ENCODE results near the gene JARID2. TPM values are rescaled to one million over a fixed set of nuclear protein-coding genes. Genes with fewer than 3 reads are reported as not detected.

JARID2 gene
- total RNA-seq, 1 experiment from 2014 or later, result 23.6 TPM

GRCh38 chr6:15299430-15300131 lies 53.7 kb downstream of the JARID2 start (continued):
- TF ChIP-seq REST (IDR thresholded peaks at IDR 0.05; ENCODE audit: low read depth), result no peak
- no peak for TF ChIP-seq YY1 (IDR thresholded peaks at IDR 0.05; ENCODE audit: extremely low read depth, insufficient replicate concordance, low read depth, low read length)
- no peak for TF ChIP-seq POLR2AphosphoS5 (IDR thresholded peaks at IDR 0.05; ENCODE audit: low read depth, low read length)

- Histone ChIP-seq H3K36me3 (ENCODE audit: control insufficient read depth in 1 of 2, insufficient read depth in 2 of 2, low read length in 2 of 2) (no peaks in the 10 kb centered on the region), H3K4me3 (replicated peaks in 1 of 2; ENCODE audit: low read depth in 1 of 2, low read length in 2 of 2) (no peak overlapping the region), H3K9ac (ENCODE audit: low read length) (no peak overlapping the region), H3K9me2 (ENCODE audit: insufficient read depth) (no peaks in the 10 kb centered on the region), H3K27me3 (ENCODE audit: insufficient read depth, low read length) (no peaks in the 10 kb centered on the region), H3K27ac (ENCODE audit: low read depth, low read length) (no peak overlapping the region), H3K4me1 (ENCODE audit: control insufficient read depth in 1 of 2, insufficient read depth in 2 of 2, low read length in 2 of 2) (peaks cover 12 to 73% of the 10 kb centered on the region in 2 experiments), H2AFZ (ENCODE audit: low read depth, low read length, poor library complexity, severe bottlenecking) (no peak overlapping the region), H3K79me2 (ENCODE audit: insufficient read depth, low read length) (peaks cover 72% of the 10 kb centered on the region), H4K20me1 (ENCODE audit: insufficient read depth) (no peaks in the 10 kb centered on the region), H3K9me3 (ENCODE audit: control insufficient read depth in 1 of 2, insufficient read depth in 1 of 2, low read depth in 1 of 2, low read length in 2 of 2) (no peaks in the 10 kb centered on the region), H3K4me2 (ENCODE audit: low read length) (no peak overlapping the region)
- BruUV-seq (replicated peaks), result no TSS peak
- TF ChIP-seq SIN3A (IDR thresholded peaks at IDR 0.05; ENCODE audit: low read depth) (no peak), ATF3 (IDR thresholded peaks at IDR 0.05) (no peak), ZNF274 (IDR thresholded peaks at IDR 0.05; ENCODE audit: low read depth, low read length) (no peak), REST (IDR thresholded peaks at IDR 0.05; ENCODE audit: low read depth) (no peak), ZFX (IDR thresholded peaks at IDR 0.05) (no peak), FOSL1 (IDR thresholded peaks at IDR 0.05; ENCODE audit: low read depth) (no peak), RAD21 (IDR thresholded peaks at IDR 0.05; ENCODE audit: low read depth) (no peak), CBX3 (IDR thresholded peaks at IDR 0.05; ENCODE audit: low read depth) (no peak), CTCF (IDR thresholded peaks at IDR 0.05 in 2 of 3, conservative IDR thresholded peaks at IDR 0.05 in 1 of 3; ENCODE audit: borderline replicate concordance in 1 of 3, insufficient read depth in 1 of 3, low read depth in 2 of 3, low read length in 2 of 3) (no peak), EGR1 (IDR thresholded peaks at IDR 0.05; ENCODE audit: low read depth) (no peak)
- intact Hi-C loops (cut with micrococcal nuclease), result no loop called here
- DNase-seq (ENCODE audit: low read depth, low spot score) (no peak), ATAC-seq (no peak)
- POLR2A ChIA-PET, result no interaction called here
- CTCF ChIA-PET, result no interaction called here
- RAD21 ChIA-PET (ENCODE audit: low non-redundant PET in 1 of 2, low total read pairs in 2 of 2, uncharacterized antibody in 2 of 2, unreplicated experiment in 2 of 2), result no interaction called here
These were observed 55.5 kb downstream of the JARID2 start for GRCh38 chr6:15301179-15302006.
